ENCODE results near the gene LARP7. TPM values are rescaled to one million over a fixed set of nuclear protein-coding genes. Genes with fewer than 3 reads are reported as not detected.

LARP7 gene
- total and polyA plus RNA-seq, 2 of the 8 experiments (the other 6 are each of a cell fraction or from before 2014, with no cell fraction given) = 9.3 to 38.3 TPM

DNA sequence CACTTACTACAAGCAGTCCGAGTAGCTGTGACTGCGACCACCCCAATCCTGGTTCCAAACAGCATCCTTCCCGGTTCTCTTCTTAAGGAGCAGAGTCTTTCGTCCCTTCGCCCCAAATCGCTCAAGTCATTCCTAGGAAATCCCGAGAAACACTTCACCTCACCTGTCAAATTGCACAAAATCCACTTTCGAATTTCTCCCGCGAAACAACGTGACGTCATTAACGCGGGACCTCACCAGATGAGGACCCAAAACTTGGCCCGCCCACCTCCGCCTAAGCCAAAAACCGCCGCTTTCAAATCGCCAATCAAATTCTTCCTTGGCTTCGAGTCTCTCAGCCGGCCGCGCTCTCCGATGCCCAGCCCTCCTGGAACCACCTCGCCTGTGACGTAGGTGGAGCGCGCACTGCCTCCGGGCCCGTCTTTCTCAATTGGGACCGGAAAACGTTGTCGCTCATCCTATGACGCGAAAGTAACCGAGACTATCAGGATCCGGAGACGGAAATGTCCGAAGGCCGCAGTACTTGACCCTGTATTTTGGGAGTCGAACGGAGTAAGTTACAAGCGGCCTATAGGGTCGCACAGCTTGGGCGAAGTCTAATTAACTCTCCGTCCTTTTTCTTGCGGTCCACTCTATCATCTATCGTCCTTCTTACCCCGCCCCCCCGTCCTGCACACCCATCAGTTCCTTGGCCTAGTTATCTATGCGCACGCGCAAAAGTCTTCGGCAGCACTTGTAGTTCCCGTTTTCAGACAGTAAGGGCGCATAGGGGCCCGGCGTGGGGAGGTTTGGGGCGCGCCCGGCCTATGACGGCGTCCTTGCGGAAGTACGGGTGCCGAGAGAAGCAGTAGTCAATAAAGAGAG, at the start of gene LARP7, which contains the start of gene ZGRF1 (continued):
- TF ChIP-seq NRF1 (IDR thresholded peaks at IDR 0.05; ENCODE audit: low read depth, low read length) (peak; percentile 65), GTF2F1 (IDR thresholded peaks at IDR 0.05; ENCODE audit: borderline replicate concordance, low read depth, low read length) (no peak; the same call in 1 of the 2 replicates)

Measured in H1 (cell line).